MM.1S (cell line): Measurements from ENCODE around the gene AGPAT3.

Source experiments
- DNase-seq: peaks from one replicate; pipeline ENCODE4 v3.0.0-alpha.2; 2015
- H2AFZ ChIP-seq: fragments of 300-600 bp; sonication (generic); 2 replicates; pipeline ENCODE4 v1.6.0; 2016; ENCODE audit warnings: antibody characterized with exemption, low read length
- H3F3A ChIP-seq: fragments of 300-600 bp; sonication (generic); 2 replicates; pipeline ENCODE4 v1.6.1; 2016; ENCODE audit warnings: mild to moderate bottlenecking, antibody characterized with exemption, low read length, moderate library complexity, mixed read lengths; ENCODE audit not compliant: insufficient read depth
- H3K27ac ChIP-seq: fragments of 300-600 bp; sonication (generic); 2 replicates; pipeline ENCODE4 v1.5.1; 2016; ENCODE audit warnings: mild to moderate bottlenecking, low read length
- H3K27me3 ChIP-seq: fragments of 300-600 bp; sonication (generic); replicated peaks from 2 replicates; pipeline ENCODE4 v1.6.0; 2016; ENCODE audit warnings: low read length; ENCODE audit not compliant: insufficient read depth
- H3K36me3 ChIP-seq: fragments of 300-600 bp; sonication (generic); replicated peaks from 2 replicates; pipeline ENCODE4 v1.6.1; 2016; ENCODE audit warnings: mild to moderate bottlenecking, low read length, mixed read lengths; ENCODE audit not compliant: insufficient read depth
- H3K4me1 ChIP-seq: fragments of 300-600 bp; sonication (generic); 2 replicates; pipeline ENCODE4 v1.6.1; 2016; ENCODE audit warnings: low read length, mixed read lengths
- H3K4me2 ChIP-seq: fragments of 300-600 bp; sonication (generic); 2 replicates; pipeline ENCODE4 v1.6.0; 2016; ENCODE audit warnings: low read depth, low read length
- H3K4me3 ChIP-seq: fragments of 300-600 bp; sonication (generic); 2 replicates; pipeline ENCODE4 v1.5.1; 2016; ENCODE audit warnings: low read length, mixed read lengths
- H3K79me2 ChIP-seq: fragments of 300-600 bp; sonication (generic); 2 replicates; pipeline ENCODE4 v1.6.1; 2016; ENCODE audit warnings: mixed run types, low read length, mixed read lengths
- H3K9ac ChIP-seq: fragments of 300-600 bp; sonication (generic); 2 replicates; pipeline ENCODE4 v1.6.1; 2016; ENCODE audit warnings: low read length, mixed read lengths
- H3K9me2 ChIP-seq: fragments of 300-600 bp; sonication (generic); replicated peaks from 2 replicates; pipeline ENCODE4 v1.6.1; 2016; ENCODE audit warnings: mild to moderate bottlenecking, low read length, mixed read lengths; ENCODE audit not compliant: insufficient read depth
- H3K9me3 ChIP-seq: fragments of 300-600 bp; sonication (generic); replicated peaks from 2 replicates; pipeline ENCODE4 v1.6.1; 2016; ENCODE audit warnings: mild to moderate bottlenecking, low read length, mixed read lengths; ENCODE audit not compliant: insufficient read depth
- H4K20me1 ChIP-seq: fragments of 300-600 bp; sonication (generic); 2 replicates; pipeline ENCODE4 v1.6.1; 2016; ENCODE audit warnings: mild to moderate bottlenecking, low read length, moderate library complexity, mixed read lengths; ENCODE audit not compliant: insufficient read depth
- CTCF ChIP-seq: fragments of 300-600 bp; sonication (generic); IDR thresholded peaks from 2 replicates; pipeline ENCODE4 v1.5.1; 2016; ENCODE audit warnings: antibody characterized with exemption, low read length, mixed read lengths
- EZH2 ChIP-seq: fragments of 300-600 bp; sonication (generic); optimal IDR thresholded peaks from 2 replicates; pipeline ENCODE3; 2017; ENCODE audit warnings: low read depth, mild to moderate bottlenecking, antibody characterized with exemption, low read length, mixed read lengths
- EZH2phosphoT487 ChIP-seq: fragments of 300-600 bp; sonication (generic); IDR thresholded peaks from 2 replicates; pipeline ENCODE4 v1.6.1; 2018; ENCODE audit warnings: antibody characterized with exemption, low read length

Gene AGPAT3

GRCh38 chr21:43994646-43995045 is 129.6 kb downstream of the AGPAT3 start:
- Histone ChIP-seq H2AFZ (no peak overlapping the region), H3F3A (no peaks in the 10 kb centered on the region), H3K4me3 (no peak overlapping the region), H3K4me1 (no peaks in the 10 kb centered on the region), H3K9me3 (no peaks in the 10 kb centered on the region), H4K20me1 (no peaks in the 10 kb centered on the region), H3K9ac (no peak overlapping the region), H3K27ac (no peak overlapping the region), H3K4me2 (no peak overlapping the region), H3K79me2 (no peaks in the 10 kb centered on the region), H3K9me2 (no peaks in the 10 kb centered on the region), H3K27me3 (peaks cover 69% of the 10 kb centered on the region), H3K36me3 (no peaks in the 10 kb centered on the region)
- no peak for TF ChIP-seq EZH2
- no peak for TF ChIP-seq EZH2phosphoT487
- TF ChIP-seq CTCF = no peak
- DNase-seq = no peak

GRCh38 chr21:43995521-43996105 is 130.6 kb downstream of the AGPAT3 start:
- Histone ChIP-seq H3K79me2 (no peaks in the 10 kb centered on the region), H3K9ac (no peak overlapping the region), H3K4me1 (no peaks in the 10 kb centered on the region), H3K4me3 (no peak overlapping the region), H3K4me2 (no peak overlapping the region), H3K9me2 (no peaks in the 10 kb centered on the region), H3F3A (no peaks in the 10 kb centered on the region), H4K20me1 (no peaks in the 10 kb centered on the region), H3K36me3 (no peaks in the 10 kb centered on the region), H3K27me3 (peaks cover 70% of the 10 kb centered on the region), H3K27ac (no peak overlapping the region), H2AFZ (no peak overlapping the region), H3K9me3 (no peaks in the 10 kb centered on the region)
- TF ChIP-seq EZH2phosphoT487 (no peak), EZH2 (no peak), CTCF (no peak)
- no peak for DNase-seq

GRCh38 chr21:43997766-43998742 is 133.0 kb downstream of the AGPAT3 start:
- no peaks in the 10 kb centered on the region for H3K9me3 ChIP-seq
- H3K79me2 ChIP-seq = no peaks in the 10 kb centered on the region
- DNase-seq = no peak
- no peaks in the 10 kb centered on the region for H4K20me1 ChIP-seq
- no peak for TF ChIP-seq CTCF
- TF ChIP-seq EZH2 = no peak
- no peak for TF ChIP-seq EZH2phosphoT487
- no peak overlapping the region for H3K9ac ChIP-seq
- no peaks in the 10 kb centered on the region for H3K36me3 ChIP-seq
- no peaks in the 10 kb centered on the region for H3F3A ChIP-seq
- no peaks in the 10 kb centered on the region for H3K9me2 ChIP-seq
- no peak overlapping the region for H3K4me3 ChIP-seq
- no peaks in the 10 kb centered on the region for H3K4me1 ChIP-seq
- no peak overlapping the region for H3K27ac ChIP-seq
- H3K27me3 ChIP-seq = peaks cover 56% of the 10 kb centered on the region
- no peak overlapping the region for H2AFZ ChIP-seq
- no peak overlapping the region for H3K4me2 ChIP-seq
